SK-N-MC (cell line): ENCODE data around the gene CACNB4.

Source experiments
- EZH2 ChIP-seq: fragments of 200-600 bp; sonication (generic); IDR thresholded peaks from one replicate; pipeline ENCODE4 v1.6.1; 2017; ENCODE audit warnings: antibody characterized with exemption
- POLR2AphosphoS5 ChIP-seq: IDR thresholded peaks from 2 replicates; pipeline ENCODE4 v1.6.1; 2012; ENCODE audit warnings: mild to moderate bottlenecking, low read depth, low read length, borderline replicate concordance

DNA sequence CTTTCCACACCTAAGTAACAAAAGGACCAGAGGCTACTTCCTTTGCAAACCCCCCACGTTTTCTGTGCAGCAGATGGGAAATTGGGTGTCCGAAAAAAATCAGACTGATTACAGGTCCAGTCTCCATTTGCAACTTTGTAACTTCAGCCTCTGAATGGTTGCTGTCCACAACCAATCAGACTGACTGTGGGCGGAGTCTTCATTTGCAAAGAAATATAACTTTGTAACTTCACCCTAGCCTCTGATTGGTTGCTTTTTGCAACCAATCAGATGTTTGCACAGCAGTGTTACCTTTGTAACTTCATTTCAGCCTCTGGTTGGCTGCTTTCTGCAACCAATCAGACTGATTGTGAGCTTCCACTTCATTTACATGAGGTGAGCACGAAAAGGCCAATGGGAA is 27.8 kb upstream of the CACNB4 start:
- no peak for TF ChIP-seq POLR2AphosphoS5
- no peak for TF ChIP-seq EZH2
